GM23338 (cell line): ENCODE results near the gene HS6ST2. TPM values are rescaled to one million over a fixed set of nuclear protein-coding genes. Genes with fewer than 3 reads are reported as not detected.

ENCODE experiments used
- ATAC-seq: fragments of 200-7000 bp; cut with Tn5 transposase; 3 replicates; pipeline ENCODE4 v1.9.1; 2020
- DNase-seq: peaks from one replicate; pipeline ENCODE4 v3.0.0-alpha.2; 2015; ENCODE audit warnings: low spot score
- H2AFZ ChIP-seq: fragments of 200-600 bp; sonication (generic); 2 replicates; pipeline ENCODE4 v1.8.0; 2016; ENCODE audit warnings: antibody characterized with exemption, mild to moderate bottlenecking, moderate library complexity
- H3F3A ChIP-seq: fragments of 200-600 bp; sonication (generic); replicated peaks from 2 replicates; pipeline ENCODE4 v1.8.0; 2017; ENCODE audit warnings: antibody characterized with exemption, mixed run types, low read depth
- H3K27ac ChIP-seq: fragments of 200-600 bp; sonication (generic); 2 replicates; pipeline ENCODE4 v1.6.1; 2016; ENCODE audit warnings: low read depth
- H3K27me3 ChIP-seq: fragments of 200-600 bp; sonication (generic); 2 replicates; pipeline ENCODE4 v1.8.0; 2016; ENCODE audit warnings: mild to moderate bottlenecking, mixed run types, moderate library complexity; ENCODE audit not compliant: insufficient read depth
- H3K36me3 ChIP-seq: fragments of 200-600 bp; sonication (generic); 2 replicates; pipeline ENCODE4 v1.8.0; 2016; ENCODE audit warnings: mild to moderate bottlenecking; ENCODE audit not compliant: insufficient read depth
- H3K4me1 ChIP-seq: fragments of 200-600 bp; sonication (generic); 2 replicates; pipeline ENCODE4 v1.8.0; 2016; ENCODE audit warnings: mild to moderate bottlenecking, moderate library complexity; ENCODE audit not compliant: insufficient read depth
- H3K4me2 ChIP-seq: fragments of 200-600 bp; sonication (generic); 2 replicates; pipeline ENCODE4 v1.7.1; 2017; ENCODE audit warnings: mixed run types
- H3K4me3 ChIP-seq: fragments of 200-600 bp; sonication (generic); 2 replicates; pipeline ENCODE4 v1.6.1; 2016; ENCODE audit warnings: mixed run types
- H3K79me2 ChIP-seq: fragments of 200-600 bp; sonication (generic); replicated peaks from 2 replicates; pipeline ENCODE4 v1.8.0; 2017; ENCODE audit warnings: mild to moderate bottlenecking; ENCODE audit not compliant: insufficient read depth
- H3K9me2 ChIP-seq: fragments of 200-600 bp; sonication (generic); 2 replicates; pipeline ENCODE4 v1.8.0; 2017; ENCODE audit not compliant: insufficient read depth
- H4K20me1 ChIP-seq: fragments of 200-600 bp; sonication (generic); replicated peaks from 2 replicates; pipeline ENCODE4 v1.8.0; 2017; ENCODE audit warnings: mild to moderate bottlenecking; ENCODE audit not compliant: insufficient read depth
- H3K27ac Mint-ChIP-seq: 2 replicates; pipeline ENCODE4 v1.8.0; 2020; ENCODE audit warnings: inconsistent platforms, mild to moderate bottlenecking, moderate library complexity, mixed read lengths
- H3K27me3 Mint-ChIP-seq: 3 replicates; pipeline ENCODE4 v1.8.0; 2022; ENCODE audit warnings: low read depth, mild to moderate bottlenecking, moderate library complexity, mixed read lengths, inconsistent platforms; ENCODE audit not compliant: insufficient read depth, poor library complexity
- H3K36me3 Mint-ChIP-seq: 3 replicates; pipeline ENCODE4 v1.8.0; 2021; ENCODE audit warnings: low read depth, mild to moderate bottlenecking, inconsistent platforms, moderate library complexity, mixed read lengths
- H3K4me1 Mint-ChIP-seq: 3 replicates; pipeline ENCODE4 v1.8.0; 2020; ENCODE audit warnings: mild to moderate bottlenecking, inconsistent platforms, mixed read lengths
- H3K4me3 Mint-ChIP-seq: 3 replicates; pipeline ENCODE4 v1.8.0; 2021; ENCODE audit warnings: moderate library complexity, mild to moderate bottlenecking, inconsistent platforms, mixed read lengths
- H3K9me3 Mint-ChIP-seq: 3 replicates; pipeline ENCODE4 v1.8.0; 2020; ENCODE audit warnings: moderate library complexity, mild to moderate bottlenecking, inconsistent platforms, mixed read lengths
- EZH2 ChIP-seq: fragments of 200-600 bp; sonication (generic); IDR thresholded peaks from one replicate; pipeline ENCODE4 v1.8.0; 2017; ENCODE audit warnings: antibody characterized with exemption, mild to moderate bottlenecking, low read depth; ENCODE audit not compliant: unreplicated experiment
- JUNB ChIP-seq: IDR thresholded peaks from one replicate; pipeline ENCODE4 v1.6.1; 2016; ENCODE audit warnings: antibody characterized with exemption; ENCODE audit not compliant: unreplicated experiment
- ZNF331 ChIP-seq: fragments of 250-450 bp; sonication (Bioruptor Pico); IDR thresholded peaks from 2 replicates; pipeline ENCODE4 v1.5.0; 2020; ENCODE audit warnings: low read depth, mild to moderate bottlenecking, moderate library complexity
- long read RNA-seq: library from polyadenylated mRNA; unstranded; transcript quantifications from one replicate; pipeline ENCODE4 v2.0.0, GENCODE V29; 2020; ENCODE audit not compliant: unreplicated experiment
- polyA plus RNA-seq: library from polyadenylated mRNA; unstranded; fragments of >200 nt; fragmentation: Nextera tagmentation; extraction: Ambion mirVana; gene quantifications from 2 replicates; pipeline ENCODE4 v1.2.1, GENCODE V29; 2016
- total RNA-seq: library from RNA; depleted of rRNA; stranded (reverse); fragments of >200 nt; shearing (Covaris generic); gene quantifications from 2 replicates; pipeline ENCODE4 v1.2.3, GENCODE V29; 2014; rRNA removed
- TF ChIP-seq, protein P1 (sequence below): fragments of 250-450 bp; sonication (Bioruptor Pico); IDR thresholded peaks from 2 replicates; pipeline ENCODE4 v1.5.0; 2020; ENCODE audit warnings: mild to moderate bottlenecking, moderate library complexity
- TF ChIP-seq, protein P2 (sequence below): IDR thresholded peaks from 2 replicates; pipeline ENCODE4 v1.6.1; 2016; ENCODE audit warnings: antibody characterized with exemption

The HS6ST2 gene
- total RNA-seq: 3.7 and 4.8 TPM in 2 replicates
- polyA plus RNA-seq: 0.82 and 0.85 TPM in 2 replicates
- long read RNA-seq, partial matches to known transcripts: 0 of 1 reads
- long read RNA-seq, other reads (novel, unspliced or antisense): 1 of 1 reads

- Mint-ChIP-seq H3K27ac (no peak within 1 kb of the TSS), H3K9me3 (peaks cover 2% of the 10 kb centered on the region; the same call in 1 of the 3 replicates), H3K36me3 (no peaks in the 10 kb centered on the region), H3K4me3 (peak within 1 kb of the TSS; percentile 76), H3K27me3 (peaks cover 50% of the 10 kb centered on the region), H3K4me1 (peaks cover 42% of the 10 kb centered on the region)
- ATAC-seq: peak; percentile 41
- DNase-seq: peak; percentile 60
- TF ChIP-seq, protein P1, sequence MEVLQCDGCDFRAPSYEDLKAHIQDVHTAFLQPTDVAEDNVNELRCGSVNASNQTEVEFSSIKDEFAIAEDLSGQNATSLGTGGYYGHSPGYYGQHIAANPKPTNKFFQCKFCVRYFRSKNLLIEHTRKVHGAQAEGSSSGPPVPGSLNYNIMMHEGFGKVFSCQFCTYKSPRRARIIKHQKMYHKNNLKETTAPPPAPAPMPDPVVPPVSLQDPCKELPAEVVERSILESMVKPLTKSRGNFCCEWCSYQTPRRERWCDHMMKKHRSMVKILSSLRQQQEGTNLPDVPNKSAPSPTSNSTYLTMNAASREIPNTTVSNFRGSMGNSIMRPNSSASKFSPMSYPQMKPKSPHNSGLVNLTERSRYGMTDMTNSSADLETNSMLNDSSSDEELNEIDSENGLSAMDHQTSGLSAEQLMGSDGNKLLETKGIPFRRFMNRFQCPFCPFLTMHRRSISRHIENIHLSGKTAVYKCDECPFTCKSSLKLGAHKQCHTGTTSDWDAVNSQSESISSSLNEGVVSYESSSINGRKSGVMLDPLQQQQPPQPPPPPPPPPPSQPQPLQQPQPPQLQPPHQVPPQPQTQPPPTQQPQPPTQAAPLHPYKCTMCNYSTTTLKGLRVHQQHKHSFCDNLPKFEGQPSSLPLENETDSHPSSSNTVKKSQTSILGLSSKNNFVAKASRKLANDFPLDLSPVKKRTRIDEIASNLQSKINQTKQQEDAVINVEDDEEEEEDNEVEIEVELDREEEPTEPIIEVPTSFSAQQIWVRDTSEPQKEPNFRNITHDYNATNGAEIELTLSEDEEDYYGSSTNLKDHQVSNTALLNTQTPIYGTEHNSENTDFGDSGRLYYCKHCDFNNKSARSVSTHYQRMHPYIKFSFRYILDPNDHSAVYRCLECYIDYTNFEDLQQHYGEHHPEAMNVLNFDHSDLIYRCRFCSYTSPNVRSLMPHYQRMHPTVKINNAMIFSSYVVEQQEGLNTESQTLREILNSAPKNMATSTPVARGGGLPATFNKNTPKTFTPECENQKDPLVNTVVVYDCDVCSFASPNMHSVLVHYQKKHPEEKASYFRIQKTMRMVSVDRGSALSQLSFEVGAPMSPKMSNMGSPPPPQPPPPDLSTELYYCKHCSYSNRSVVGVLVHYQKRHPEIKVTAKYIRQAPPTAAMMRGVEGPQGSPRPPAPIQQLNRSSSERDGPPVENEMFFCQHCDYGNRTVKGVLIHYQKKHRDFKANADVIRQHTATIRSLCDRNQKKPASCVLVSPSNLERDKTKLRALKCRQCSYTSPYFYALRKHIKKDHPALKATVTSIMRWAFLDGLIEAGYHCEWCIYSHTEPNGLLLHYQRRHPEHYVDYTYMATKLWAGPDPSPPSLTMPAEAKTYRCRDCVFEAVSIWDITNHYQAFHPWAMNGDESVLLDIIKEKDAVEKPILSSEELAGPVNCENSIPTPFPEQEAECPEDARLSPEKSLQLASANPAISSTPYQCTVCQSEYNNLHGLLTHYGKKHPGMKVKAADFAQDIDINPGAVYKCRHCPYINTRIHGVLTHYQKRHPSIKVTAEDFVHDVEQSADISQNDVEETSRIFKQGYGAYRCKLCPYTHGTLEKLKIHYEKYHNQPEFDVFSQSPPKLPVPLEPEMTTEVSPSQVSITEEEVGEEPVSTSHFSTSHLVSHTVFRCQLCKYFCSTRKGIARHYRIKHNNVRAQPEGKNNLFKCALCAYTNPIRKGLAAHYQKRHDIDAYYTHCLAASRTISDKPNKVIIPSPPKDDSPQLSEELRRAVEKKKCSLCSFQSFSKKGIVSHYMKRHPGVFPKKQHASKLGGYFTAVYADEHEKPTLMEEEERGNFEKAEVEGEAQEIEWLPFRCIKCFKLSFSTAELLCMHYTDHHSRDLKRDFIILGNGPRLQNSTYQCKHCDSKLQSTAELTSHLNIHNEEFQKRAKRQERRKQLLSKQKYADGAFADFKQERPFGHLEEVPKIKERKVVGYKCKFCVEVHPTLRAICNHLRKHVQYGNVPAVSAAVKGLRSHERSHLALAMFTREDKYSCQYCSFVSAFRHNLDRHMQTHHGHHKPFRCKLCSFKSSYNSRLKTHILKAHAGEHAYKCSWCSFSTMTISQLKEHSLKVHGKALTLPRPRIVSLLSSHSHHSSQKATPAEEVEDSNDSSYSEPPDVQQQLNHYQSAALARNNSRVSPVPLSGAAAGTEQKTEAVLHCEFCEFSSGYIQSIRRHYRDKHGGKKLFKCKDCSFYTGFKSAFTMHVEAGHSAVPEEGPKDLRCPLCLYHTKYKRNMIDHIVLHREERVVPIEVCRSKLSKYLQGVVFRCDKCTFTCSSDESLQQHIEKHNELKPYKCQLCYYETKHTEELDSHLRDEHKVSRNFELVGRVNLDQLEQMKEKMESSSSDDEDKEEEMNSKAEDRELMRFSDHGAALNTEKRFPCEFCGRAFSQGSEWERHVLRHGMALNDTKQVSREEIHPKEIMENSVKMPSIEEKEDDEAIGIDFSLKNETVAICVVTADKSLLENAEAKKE (CRISPR knock-in tag): no peak
- TF ChIP-seq, protein P2, sequence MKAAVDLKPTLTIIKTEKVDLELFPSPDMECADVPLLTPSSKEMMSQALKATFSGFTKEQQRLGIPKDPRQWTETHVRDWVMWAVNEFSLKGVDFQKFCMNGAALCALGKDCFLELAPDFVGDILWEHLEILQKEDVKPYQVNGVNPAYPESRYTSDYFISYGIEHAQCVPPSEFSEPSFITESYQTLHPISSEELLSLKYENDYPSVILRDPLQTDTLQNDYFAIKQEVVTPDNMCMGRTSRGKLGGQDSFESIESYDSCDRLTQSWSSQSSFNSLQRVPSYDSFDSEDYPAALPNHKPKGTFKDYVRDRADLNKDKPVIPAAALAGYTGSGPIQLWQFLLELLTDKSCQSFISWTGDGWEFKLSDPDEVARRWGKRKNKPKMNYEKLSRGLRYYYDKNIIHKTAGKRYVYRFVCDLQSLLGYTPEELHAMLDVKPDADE: no peak
- TF ChIP-seq ZNF331 (CRISPR knock-in tag) (no peak), EZH2 (peak; percentile 2), JUNB (no peak)
- H3K27me3 ChIP-seq: peaks cover 79% of the 10 kb centered on the region
- H3K9me2 ChIP-seq: no peaks in the 10 kb centered on the region
- no peaks in the 10 kb centered on the region for H3K36me3 ChIP-seq
- H3K79me2 ChIP-seq: no peaks in the 10 kb centered on the region
- H3K27ac ChIP-seq: no peak within 1 kb of the TSS
- 0 out of 2 replicates have a peak, but pooled peaks cover 4% of the 10 kb centered on the region for H4K20me1 ChIP-seq
- H2AFZ ChIP-seq: peak within 1 kb of the TSS; percentile 78; the same call in 1 of the 2 replicates
- peak within 1 kb of the TSS; percentile 82 for H3K4me2 ChIP-seq
- peaks cover 19% of the 10 kb centered on the region; the same call in 1 of the 2 replicates for H3K4me1 ChIP-seq
- H3F3A ChIP-seq: no peaks in the 10 kb centered on the region
- peak within 1 kb of the TSS; percentile 63 for H3K4me3 ChIP-seq
These were observed at the start of gene HS6ST2 for GRCh38 chrX:132958091-132958703. HS6ST2 (minus strand) TSS chrX:132958629.
